ENCODE data around the gene THTPA.

THTPA gene, protein sequence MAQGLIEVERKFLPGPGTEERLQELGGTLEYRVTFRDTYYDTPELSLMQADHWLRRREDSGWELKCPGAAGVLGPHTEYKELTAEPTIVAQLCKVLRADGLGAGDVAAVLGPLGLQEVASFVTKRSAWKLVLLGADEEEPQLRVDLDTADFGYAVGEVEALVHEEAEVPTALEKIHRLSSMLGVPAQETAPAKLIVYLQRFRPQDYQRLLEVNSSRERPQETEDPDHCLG

DNA sequence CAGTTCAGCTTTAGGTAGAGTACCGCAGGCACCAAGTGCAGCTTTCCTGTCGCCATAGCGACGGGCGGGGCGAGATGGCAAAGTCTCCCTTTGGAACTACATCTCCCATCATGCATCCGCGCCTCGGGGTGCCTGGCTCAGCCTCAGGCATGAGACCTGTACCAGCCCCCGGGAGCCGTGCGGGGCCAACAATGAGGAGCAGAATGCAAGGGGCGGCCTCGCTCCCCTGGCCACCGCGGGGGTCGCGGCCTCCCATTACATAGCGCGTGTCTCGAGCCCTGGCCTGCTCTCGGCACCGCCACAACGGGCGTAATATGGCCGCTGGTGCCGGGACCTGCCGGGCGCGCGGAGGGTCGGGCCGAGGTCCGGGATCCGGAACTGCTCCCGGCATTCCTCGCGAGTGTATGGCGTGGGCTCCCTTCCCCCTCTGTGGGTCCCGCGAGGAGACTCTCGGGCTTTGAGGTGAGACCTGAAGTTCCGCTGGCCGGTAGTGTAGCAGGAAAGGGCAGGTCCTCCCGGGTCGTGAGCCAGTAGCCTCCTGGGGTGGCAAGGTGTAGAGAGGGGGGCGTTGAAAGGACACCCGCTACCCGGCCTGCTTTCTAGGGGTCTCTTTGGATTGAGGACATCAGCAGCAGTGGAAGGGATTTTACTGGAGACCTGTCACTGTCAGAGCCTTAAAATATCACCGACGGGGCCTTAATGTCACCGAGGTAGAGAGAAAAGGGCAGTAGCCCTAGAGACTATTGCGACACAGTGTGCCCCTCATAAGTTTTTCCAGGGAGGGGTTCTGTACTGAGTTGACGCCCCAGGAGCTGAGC lies at the start of gene THTPA:
TSS of gene THTPA (plus strand) at position 390 of the 818 bp plus-strand sequence. CDS start 487 bp downstream, outside the sequence.
- DNase-seq (ENCODE audit: low spot score): peak; percentile 92

- DNase-seq (ENCODE audit: low spot score): peak; percentile 43
These were observed 43.9 kb upstream of the THTPA start for GRCh38 chr14:23512156-23512555.

DNA sequence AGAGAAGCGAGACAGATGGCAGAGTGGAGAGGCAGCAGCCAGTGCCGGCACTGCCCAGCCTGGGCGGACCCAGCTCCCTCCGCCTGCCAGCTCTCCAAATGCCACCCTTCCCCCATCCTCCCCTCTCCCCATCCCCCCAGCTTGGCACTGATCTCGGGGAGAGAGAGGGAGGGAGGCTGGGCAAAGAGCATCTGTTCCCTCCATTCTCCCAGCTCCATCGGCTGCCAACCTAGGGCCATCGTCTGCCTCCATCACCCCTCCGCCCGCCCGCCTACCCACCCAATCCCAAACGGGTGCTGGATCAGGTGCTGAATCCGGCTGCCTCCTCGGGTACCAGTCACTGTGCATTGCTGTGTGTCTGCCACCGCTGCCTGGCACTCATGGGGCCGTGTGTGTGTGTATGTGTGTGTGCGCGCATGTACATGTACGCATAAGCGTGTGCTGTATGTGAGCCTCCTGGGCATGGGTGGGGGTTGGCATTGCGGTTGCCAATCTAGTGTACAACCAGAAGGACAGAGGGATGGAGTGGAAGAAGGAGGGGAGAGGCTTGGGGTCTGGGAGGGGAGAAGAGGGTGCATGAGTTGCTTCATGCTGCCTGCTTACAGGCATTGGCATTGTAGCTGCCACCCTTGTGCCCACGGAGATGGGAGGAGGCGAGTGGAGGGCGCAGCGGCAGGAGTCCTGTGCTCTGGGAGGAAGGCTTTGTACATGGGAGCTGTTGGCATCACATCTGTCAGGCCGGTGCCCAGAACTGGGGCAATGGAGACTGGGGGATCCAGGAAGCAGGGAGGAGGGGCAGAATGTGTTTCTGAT lies 42.9 kb upstream of the THTPA start:
- peak; percentile 95 for DNase-seq (ENCODE audit: low spot score)

GRCh38 chr14:23513818-23514643 lies 42.0 kb upstream of the THTPA start:
- DNase-seq (ENCODE audit: low spot score): peak; percentile 73

DNA sequence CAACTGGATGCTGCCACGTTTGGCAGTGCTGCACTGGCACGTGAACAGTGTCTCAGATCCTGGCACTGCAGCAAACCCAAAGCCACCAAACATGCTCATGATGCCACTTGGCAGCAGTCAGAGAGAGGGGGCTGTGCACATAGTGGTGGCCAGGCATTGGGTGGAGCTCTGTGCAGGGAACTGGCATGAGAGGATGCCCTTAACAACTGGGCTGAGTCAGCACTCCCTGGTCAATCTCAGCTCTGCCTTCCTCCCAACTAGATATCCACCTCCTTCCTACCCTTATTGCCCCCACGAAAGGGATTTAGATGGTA lies 41.5 kb upstream of the THTPA start:
- no peak for DNase-seq (ENCODE audit: low spot score)

- DNase-seq (ENCODE audit: low spot score): no peak
These were observed 38.3 kb upstream of the THTPA start for GRCh38 chr14:23517650-23518326.

- no peak for DNase-seq (ENCODE audit: low spot score)
These were observed 37.4 kb upstream of the THTPA start for GRCh38 chr14:23518709-23519108.

DNA sequence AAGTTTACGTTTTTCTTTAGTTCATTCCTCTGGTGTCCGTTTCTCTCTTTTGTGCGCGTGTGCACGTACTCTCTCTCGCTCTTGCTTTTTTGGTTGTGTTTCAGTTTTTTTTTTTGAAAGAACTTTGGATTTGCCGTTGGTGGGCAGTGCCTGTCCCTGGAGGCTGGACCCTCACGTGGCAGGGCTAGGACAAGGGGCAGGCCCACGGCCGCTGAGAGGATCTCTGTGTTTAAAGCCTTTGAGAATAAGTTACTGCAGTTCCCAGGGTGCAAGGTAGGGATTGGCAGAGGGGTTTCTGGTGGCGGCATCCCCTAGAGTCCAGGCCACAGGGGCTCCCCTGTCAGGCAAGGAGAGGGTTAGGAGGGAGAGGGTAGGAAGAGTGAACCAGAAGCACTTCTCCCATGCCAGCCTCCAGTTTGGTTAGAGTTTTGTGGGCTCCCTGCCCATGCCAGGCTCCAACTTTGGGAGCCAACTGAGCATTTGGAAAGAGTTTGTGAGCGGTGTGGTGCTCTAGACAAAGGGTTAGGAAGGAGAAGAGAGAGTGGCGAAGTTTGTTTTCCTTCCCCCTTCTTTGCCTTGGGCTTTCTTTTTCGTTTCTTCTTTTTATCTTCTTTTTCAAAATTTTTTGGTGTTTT lies 35.1 kb upstream of the THTPA start:
- DNase-seq (ENCODE audit: low spot score): no peak

DNA sequence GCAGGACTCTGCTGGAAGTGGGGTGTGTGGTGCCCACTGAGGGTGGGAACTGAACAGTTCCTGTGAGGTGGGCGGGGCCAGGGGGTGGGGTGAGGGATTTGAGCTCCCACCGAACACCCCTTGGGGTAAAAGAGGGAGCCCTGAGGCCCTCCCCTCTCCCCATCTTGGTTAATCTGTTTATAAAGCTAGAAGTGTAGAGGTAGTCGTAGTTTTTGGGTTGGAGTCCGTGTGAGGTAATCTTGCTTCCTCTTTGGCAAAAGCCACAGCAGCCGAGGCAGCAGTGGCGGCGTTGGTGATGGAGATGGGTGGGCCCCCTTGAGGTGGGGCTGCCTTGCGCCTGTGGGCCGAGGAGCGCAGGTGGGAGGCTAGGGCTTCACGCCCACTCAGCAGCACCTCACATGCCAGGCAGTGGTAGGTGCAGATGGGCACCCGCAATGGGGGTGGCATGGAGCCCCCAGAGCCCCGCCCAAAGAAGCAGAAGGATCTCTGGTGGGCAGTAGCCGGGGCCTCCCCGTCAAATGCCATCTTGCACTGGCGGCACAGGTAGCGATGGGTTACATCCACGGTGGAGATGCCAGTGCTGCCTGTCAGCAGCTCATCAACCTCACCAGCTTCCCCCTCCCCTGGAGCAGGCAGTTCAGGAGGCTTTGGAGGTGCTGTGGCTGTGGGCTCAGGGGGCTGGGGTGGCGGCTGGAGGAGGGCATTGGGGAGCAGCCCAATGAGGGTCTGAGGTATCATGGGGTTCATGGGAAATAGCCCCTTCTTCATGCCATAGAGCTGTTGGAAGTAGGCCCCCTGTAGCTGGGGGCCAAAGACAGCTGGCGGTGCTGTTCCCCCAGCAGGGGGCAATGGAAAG lies 34.1 kb upstream of the THTPA start:
- DNase-seq (ENCODE audit: low spot score): no peak

- DNase-seq (ENCODE audit: low spot score): no peak
These were observed 33.4 kb upstream of the THTPA start for GRCh38 chr14:23522643-23523198.

- DNase-seq (ENCODE audit: low spot score): no peak
These were observed 32.6 kb upstream of the THTPA start for GRCh38 chr14:23523229-23524016.

GRCh38 chr14:23524954-23525353 lies 31.1 kb upstream of the THTPA start:
- no peak for DNase-seq (ENCODE audit: low spot score)

DNA sequence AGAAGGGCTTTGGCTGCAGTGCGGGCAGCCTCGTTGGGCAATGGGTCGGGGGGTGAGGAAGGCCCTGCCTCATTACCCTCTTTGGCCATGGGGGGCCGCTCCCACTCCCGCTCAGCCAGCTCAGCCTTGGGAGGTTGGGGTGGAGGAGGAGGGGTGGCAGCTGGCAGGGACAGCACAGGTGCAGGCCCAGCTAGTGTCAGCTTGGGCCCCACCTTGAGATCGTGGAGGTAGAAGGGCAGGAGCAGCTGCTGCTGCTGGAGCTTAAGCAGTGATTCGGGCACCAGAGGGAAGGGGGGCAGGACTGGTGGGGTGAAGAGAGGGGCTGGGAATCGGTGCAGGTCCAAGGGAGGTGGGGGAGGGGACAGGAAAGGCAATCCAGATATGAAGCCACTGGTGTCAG lies 30.5 kb upstream of the THTPA start:
- DNase-seq (ENCODE audit: low spot score): no peak

GRCh38 chr14:23528555-23528954 lies 27.5 kb upstream of the THTPA start:
- DNase-seq (ENCODE audit: low spot score): no peak

DNA sequence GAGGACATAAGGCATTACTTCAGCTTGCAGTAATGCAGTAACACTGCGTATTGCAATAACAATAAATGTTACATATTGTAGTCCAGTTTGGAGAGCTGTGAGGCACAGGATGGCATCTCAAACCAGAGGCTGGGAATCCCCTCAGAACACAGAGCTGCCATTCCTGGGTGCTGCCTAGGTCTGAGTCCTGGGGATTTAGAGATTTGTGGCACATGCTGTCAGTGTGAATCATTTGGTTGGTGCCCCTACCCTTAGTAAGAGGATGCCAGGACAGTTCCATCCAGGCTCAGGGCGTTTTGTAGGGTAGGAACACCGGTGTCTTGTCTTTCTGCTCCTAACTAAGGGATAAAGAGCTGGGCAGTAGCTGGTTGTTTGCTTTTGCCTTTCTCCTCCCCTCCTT lies 27.1 kb upstream of the THTPA start:
- DNase-seq (ENCODE audit: low spot score): no peak

DNA sequence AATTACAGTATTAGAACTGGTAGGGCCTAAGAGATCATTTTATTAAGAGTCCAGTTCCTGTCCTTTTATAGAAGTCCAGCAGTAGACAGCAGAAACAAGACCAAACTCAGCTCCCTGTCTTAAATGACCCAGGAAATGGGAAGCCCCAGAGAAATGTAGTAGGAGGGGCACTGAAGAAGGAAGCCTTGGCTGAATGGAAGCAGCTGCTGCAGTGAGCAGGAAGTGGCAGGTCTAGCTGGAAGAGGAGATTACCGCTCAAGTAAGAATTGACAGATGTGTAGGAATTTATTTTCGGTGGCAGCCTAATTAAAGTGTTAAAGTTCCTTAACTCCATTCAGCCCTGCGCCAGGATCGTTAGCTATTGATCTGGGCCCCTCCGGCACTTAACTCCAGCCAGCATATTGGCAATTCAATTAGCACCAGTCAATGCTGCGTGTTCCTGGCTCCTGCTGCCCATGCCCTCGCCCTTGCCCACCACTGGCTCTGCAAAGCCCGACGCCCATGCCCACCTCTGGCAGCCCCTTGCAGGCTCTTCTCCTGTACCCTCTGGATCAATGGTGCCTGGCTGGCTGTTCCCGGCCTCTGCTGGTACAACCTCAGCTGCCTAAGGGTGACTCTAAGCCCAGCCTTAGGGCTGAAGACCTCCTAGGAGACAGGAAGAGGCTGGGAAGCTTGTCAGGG lies 25.6 kb upstream of the THTPA start:
- DNase-seq (ENCODE audit: low spot score): no peak

- DNase-seq (ENCODE audit: low spot score): no peak
These were observed 24.7 kb upstream of the THTPA start for GRCh38 chr14:23531391-23531790.

DNA sequence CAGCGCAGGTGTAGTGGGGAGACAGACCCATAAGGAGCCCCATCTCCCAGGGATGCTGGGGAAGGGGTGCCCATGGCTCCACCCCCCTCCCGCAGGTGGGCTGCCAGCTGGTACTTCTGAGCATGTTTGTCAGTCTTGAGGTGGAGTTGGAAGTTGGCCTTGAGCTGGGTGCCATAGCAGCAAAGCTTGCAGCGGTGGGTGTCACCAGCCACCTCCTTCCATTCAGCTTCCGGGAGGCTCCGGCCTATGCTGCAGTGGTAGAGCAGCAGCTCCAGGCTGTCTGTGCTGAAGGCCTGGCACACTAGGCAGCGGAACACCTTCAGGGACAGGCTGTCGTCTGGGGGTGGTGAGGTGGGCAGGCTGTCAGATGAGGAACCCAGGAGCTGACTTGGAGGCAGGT lies 23.4 kb upstream of the THTPA start:
- DNase-seq (ENCODE audit: low spot score): no peak
